CD4-positive, alpha-beta T cell treated with Interleukin-10 for 1 hour (primary cell): Measurements from ENCODE around the gene IL22RA1.

Experiments used
- DNase-seq: peaks from one replicate; pipeline ENCODE4 v3.0.0-alpha.2; 2020

IL22RA1 gene

GRCh38 chr1:24069817-24070216 lies 73.1 kb downstream of the IL22RA1 start:
- DNase-seq = no peak
